Left lung (tissue), 10 donors: Measurements from ENCODE around the gene DSTN. TPM values are rescaled to one million over a fixed set of nuclear protein-coding genes. Genes with fewer than 3 reads are reported as not detected.

ENCODE experiments used
- ATAC-seq: fragments of 200-7000 bp; cut with Tn5 transposase; one replicate; pipeline ENCODE4 v1.9.1; 2020; ENCODE audit warnings: moderate library complexity
- DNase-seq, 4 donors: peaks; one replicate each; pipeline ENCODE4 v3.0.0-alpha.2; 2013 to 2020
- H3K27ac ChIP-seq, 2 donors: fragments of 200-600 bp; sonication (generic) in 1 of 2; one replicate each; pipeline versions ENCODE4 v1.5.0 to v1.8.0; 2020 to 2021
- H3K27me3 ChIP-seq, 2 donors: fragments of 200-600 bp; sonication (generic) in 1 of 2; one replicate each; pipeline versions ENCODE4 v1.5.0 to v1.8.0; 2020 to 2021
- H3K36me3 ChIP-seq, 2 donors: fragments of 200-600 bp; sonication (generic) in 1 of 2; one replicate each; pipeline versions ENCODE4 v1.5.0 to v1.8.0; 2020 to 2021
- H3K4me1 ChIP-seq, 2 donors: fragments of 200-600 bp; one replicate each; pipeline ENCODE4 v1.8.0; 2021
- H3K4me3 ChIP-seq, 2 donors: fragments of 200-600 bp; sonication (generic) in 1 of 2; one replicate each; pipeline versions ENCODE4 v1.5.0 to v1.8.0; 2020 to 2021; ENCODE audit warnings: mild to moderate bottlenecking in 1 of 2
- H3K9me3 ChIP-seq, 2 donors: fragments of 200-600 bp; sonication (generic) in 1 of 2; one replicate each; pipeline versions ENCODE4 v1.5.0 to v1.8.0; 2020 to 2021
- CTCF ChIP-seq, 2 donors: fragments of 200-600 bp; sonication (generic) in 1 of 2; IDR thresholded peaks; one replicate each; pipeline versions ENCODE4 v1.5.0 to v1.8.0; 2021; ENCODE audit warnings: antibody characterized with exemption in 2 of 2
- intact Hi-C, 2 donors: fragments of 100-400 bp; cut with DNase I; formaldehyde crosslinking; loops; one replicate each; pipeline versions ENCODE4 v1.11.2 to v1.14.2; 2022
- polyA plus RNA-seq, 6 donors: library from polyadenylated mRNA; unstranded; fragments of 120-200 nt; gene quantifications; one replicate each; pipeline ENCODE4 v1.2.1, GENCODE V29; 2013; ENCODE audit not compliant: insufficient read length in 6 of 6
- total RNA-seq, 2 donors: library from RNA; stranded (reverse); fragmentation: NEBNext Ultra II Directional; extraction: Animal tissue kit (Norgen Biotek cat#: 25700); gene quantifications; one replicate each; pipeline ENCODE4 v1.2.1, GENCODE V29; 2021
- donor health status: DM: no; HTN: yes; CAD: no.
- donor health status: DM: no; HTN: no; CAD: no.

DSTN gene
- total and polyA plus RNA-seq, 8 donors = 340 to 551 (median 366) TPM

- no peak overlapping the region for H3K4me3 ChIP-seq
- intact Hi-C loops = no loop called here
- TF ChIP-seq CTCF (IDR thresholded peaks at IDR 0.05) = no peak
- H3K27ac ChIP-seq = no peak overlapping the region
- no peak for DNase-seq
- no peaks in the 10 kb centered on the region for H3K27me3 ChIP-seq
- ATAC-seq = no peak
- H3K36me3 ChIP-seq = peaks cover 0 to 14% of the 10 kb centered on the region in 2 donors
- no peaks in the 10 kb centered on the region for H3K9me3 ChIP-seq
- H3K4me1 ChIP-seq = peaks cover 14 to 32% of the 10 kb centered on the region in 2 donors
Measured at GRCh38 chr20:17598013-17598550, 28.2 kb downstream of the DSTN start.

DNA sequence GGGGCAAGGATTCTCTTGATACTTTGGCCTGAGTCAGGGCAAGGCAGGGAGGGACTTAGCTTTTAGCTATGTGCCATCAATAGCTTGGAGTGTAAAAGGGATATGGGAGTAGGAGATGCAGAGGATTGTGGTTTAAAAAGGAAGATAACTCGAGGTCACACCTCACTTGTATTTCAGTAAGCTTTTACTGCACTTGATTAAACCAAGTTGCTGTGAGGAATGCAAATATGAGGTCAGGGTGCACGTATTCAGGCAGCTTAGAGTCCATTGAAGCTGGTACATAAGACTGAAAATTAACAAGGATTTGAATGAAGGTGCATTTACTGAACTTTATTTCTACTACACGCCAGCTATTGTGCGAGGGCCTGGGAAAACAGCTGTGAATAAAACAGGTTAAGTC lies 32.1 kb downstream of the DSTN start:
- Histone ChIP-seq H3K4me3 (no peak overlapping the region), H3K9me3 (no peaks in the 10 kb centered on the region), H3K4me1 (peaks cover 16 to 46% of the 10 kb centered on the region in 2 donors), H3K36me3 (peaks cover 0 to 47% of the 10 kb centered on the region in 2 donors), H3K27me3 (no peaks in the 10 kb centered on the region), H3K27ac (no peak overlapping the region)
- intact Hi-C loops = no loop called here
- ATAC-seq = no peak
- no peak for DNase-seq
- no peak for TF ChIP-seq CTCF (IDR thresholded peaks at IDR 0.05)

GRCh38 chr20:17602493-17602892 lies 32.6 kb downstream of the DSTN start:
- no peak for TF ChIP-seq CTCF (IDR thresholded peaks at IDR 0.05)
- no peak for DNase-seq
- Histone ChIP-seq H3K27ac (no peak overlapping the region), H3K4me1 (peaks cover 16 to 40% of the 10 kb centered on the region in 2 donors), H3K27me3 (no peaks in the 10 kb centered on the region), H3K9me3 (no peaks in the 10 kb centered on the region), H3K4me3 (no peak overlapping the region), H3K36me3 (peaks cover 0 to 51% of the 10 kb centered on the region in 2 donors)
- no peak for ATAC-seq
- intact Hi-C loops = no loop called here

- no peaks in the 10 kb centered on the region for H3K27me3 ChIP-seq
- TF ChIP-seq CTCF (IDR thresholded peaks at IDR 0.05) = no peak
- H3K4me1 ChIP-seq = peaks cover 16 to 22% of the 10 kb centered on the region in 2 donors
- H3K9me3 ChIP-seq = no peaks in the 10 kb centered on the region
- intact Hi-C loops = no loop called here
- no peak overlapping the region for H3K4me3 ChIP-seq
- DNase-seq (peak in 1 of 4 donors; percentile 60), ATAC-seq (peak; percentile 75)
- peaks cover 0 to 73% of the 10 kb centered on the region in 2 donors for H3K36me3 ChIP-seq
- peak overlapping the region in 1 of 2 donors; percentile 47 for H3K27ac ChIP-seq
Measured at GRCh38 chr20:17605131-17605660, 35.3 kb downstream of the DSTN start.

DNA sequence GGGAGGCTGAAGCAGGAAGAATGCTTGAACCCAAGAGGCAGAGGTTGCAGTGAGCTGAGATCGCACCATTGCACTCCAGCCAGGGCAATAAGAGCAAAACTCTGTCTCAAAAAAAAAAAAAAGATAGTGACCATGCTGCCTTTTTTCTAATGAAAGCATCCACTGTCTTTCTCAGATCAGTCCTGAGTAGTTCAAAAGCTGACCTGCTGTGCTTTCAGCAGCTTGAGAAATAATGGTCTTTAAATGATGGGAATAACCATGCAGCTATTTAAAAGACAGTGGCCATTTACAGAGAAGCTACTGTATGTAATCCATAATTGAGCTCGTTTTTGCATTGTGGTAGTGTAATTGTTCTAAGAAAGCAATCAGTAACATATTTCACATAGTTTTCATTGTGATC lies 36.1 kb downstream of the DSTN start:
- peak overlapping the region; percentile 9 to 47 for H3K27ac ChIP-seq
- TF ChIP-seq CTCF (IDR thresholded peaks at IDR 0.05) = no peak
- no peak overlapping the region for H3K4me3 ChIP-seq
- no peak for DNase-seq
- H3K36me3 ChIP-seq = peaks cover 0 to 75% of the 10 kb centered on the region in 2 donors
- intact Hi-C loops = no loop called here
- H3K4me1 ChIP-seq = peaks cover 16 to 25% of the 10 kb centered on the region in 2 donors
- no peaks in the 10 kb centered on the region for H3K27me3 ChIP-seq
- ATAC-seq = no peak
- no peaks in the 10 kb centered on the region for H3K9me3 ChIP-seq
